ENCODE results near the gene OSBPL7.
A peak's percentile ranks its signal among the peaks of the same experiment; 100 is the strongest.

OSBPL7 gene

DNA sequence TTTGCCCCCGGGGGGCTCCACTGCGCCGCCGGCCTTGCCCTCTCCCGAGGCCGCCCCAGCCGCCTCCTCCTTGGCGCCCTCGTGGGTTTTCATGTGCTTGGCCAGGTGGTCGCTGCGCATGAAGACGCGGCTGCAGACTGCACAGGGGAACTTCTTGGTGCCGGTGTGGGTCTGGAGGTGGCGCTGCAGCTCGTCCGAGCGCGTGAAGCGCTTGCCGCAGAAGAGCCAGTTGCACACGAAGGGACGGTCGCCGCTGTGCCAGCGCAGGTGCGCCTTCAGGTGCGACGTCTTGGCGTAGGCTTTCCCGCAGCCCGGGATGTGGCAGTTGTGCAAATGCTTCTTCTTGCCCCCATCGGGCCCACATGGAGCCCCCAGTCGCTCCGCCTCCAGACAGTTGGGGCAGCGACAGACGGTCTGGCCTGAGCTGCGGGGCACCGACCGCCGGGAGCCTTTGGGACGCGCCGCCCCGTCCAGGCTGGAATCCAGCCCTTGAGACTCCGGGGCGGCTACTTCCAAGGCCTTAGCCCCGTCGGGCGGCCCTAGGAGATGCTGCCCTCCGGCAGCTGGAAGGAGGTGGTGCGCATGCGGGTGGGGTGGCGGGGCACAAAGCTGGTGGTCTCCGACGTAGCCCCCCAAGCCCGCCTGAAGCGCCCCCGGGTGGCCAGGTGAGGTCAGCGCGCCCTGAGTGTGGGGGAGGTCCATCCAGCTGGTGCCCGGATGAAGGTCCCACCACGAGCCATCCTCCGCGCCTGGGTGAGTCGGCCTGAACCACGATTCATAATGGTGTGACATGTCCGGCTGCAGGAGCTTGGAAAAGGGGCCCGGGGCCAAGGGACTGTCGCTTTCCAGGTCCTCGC is 26.0 kb upstream of the OSBPL7 start:
- peak in 2 of 4 experiments; percentile 31 to 61 for DNase-seq

DNA sequence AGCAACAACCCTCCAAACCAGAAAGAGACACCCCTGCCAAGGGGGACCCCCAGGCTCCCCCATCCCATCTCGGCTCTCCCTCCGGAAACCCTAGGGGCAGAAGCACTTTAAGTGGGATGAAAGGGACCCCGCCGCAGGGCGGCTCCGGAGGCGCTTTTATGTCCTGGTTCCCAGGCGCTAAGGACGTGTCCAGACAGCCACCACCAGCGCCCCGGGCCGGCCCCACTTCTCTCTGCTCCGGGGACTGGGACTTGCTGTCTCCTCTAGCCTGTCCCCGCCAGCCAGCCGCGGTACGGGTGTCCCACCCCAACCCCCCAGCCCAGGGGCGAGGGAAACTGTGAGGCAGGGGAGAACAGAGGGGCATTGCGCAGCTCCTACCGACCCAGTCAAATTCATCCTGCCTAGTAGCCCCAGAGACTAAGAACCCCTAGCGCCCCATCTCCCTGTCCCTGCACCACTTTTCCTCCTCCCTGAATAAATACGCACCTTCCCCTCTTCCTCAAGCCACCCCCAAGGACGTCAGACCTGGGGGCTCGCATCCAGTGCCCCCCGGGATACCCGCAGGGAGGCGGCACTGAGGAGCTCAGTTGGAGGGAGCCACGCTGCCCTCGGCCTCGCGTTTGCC is 25.2 kb upstream of the OSBPL7 start:
- no peak for DNase-seq

- DNase-seq = no peak
Measured at GRCh38 chr17:47845716-47846075, 24.1 kb upstream of the OSBPL7 start.

- peak in 2 of 4 experiments; percentile 37 to 43 for DNase-seq
Measured at GRCh38 chr17:47844814-47845715, 23.5 kb upstream of the OSBPL7 start.

- DNase-seq = no peak
Measured at GRCh38 chr17:47844227-47844626, 22.6 kb upstream of the OSBPL7 start.

- DNase-seq = no peak
Measured at GRCh38 chr17:47843391-47843730, 21.8 kb upstream of the OSBPL7 start.

DNA sequence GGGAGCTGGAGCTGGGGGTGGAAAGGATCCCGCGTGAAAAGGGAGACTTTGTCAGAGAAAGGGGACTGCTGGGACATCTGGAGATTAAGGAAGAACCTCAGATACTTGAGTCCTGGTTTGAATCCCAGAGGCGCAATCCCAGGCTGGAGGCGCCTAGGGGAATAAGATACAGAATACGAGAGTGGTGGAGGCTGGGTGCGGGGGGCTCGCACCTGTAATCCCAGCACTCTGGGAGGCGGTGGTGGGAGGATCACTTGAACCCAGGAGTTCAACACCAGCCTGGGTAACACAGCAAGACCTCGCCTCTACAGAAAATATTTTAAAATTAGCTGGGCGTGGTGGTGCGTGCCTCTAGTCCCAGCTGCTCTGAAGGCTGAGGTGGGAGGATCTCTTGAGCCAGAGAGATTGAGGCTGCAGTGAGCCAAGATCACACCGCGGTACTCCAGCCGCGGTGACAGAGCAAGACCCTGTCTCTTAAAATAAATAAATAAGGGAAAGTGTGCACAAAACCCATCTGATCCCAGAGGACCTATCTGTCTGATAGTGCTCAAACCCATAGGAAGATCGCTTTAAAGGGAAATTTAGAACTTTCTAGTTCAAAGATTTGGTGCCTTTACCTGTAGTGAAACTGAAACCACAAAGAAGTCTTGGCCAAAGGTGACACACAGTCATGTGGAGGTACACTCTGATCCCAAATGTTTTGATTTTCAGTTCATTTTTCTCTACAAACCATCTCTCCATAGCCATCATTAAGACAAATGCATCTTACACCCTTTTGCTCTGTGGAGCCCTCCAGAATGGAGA is 20.1 kb upstream of the OSBPL7 start:
- DNase-seq = no peak

DNA sequence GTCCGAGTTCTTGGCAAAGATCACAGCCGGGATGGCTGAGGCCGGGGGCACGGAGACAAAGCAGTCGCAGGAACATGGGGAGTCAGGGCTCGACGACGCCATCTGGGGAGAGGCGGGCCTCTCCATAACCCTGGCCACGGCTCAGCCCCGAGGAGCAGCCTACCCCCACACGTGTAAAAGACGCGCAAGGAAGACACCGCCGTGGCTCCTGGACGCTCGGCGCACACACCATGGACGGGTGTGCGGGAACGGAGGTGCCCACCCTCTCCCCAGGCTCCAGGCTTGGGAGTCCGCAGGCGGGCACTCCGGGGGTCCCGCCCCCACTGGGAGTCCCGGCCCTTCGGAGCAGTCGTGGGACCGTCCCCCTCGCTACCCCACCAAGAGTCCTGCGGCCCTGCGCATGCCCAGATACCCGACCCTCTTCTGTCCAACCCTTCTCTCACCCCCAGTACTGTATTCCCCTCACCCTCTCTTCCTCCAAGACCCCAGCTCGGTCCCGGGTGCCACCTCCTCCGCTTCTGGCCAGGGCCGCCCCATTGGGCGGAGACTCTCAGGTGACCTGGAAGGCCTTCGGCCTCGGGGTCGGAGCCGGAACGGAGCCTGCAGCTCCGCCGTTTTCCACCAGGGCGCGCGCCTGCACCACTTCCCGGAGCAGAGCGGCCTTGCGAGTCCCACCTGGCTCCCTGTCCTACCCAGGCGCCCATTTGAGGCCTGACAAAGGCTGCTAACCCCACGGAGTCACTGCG is 19.3 kb upstream of the OSBPL7 start, which contains the start of gene SCRN2:
Gene SCRN2, minus strand, starts transcription at position 532 of the 746 bp plus-strand sequence. Its CDS starts 430 bp downstream, at position 102.
- peak; percentile 86 to 94 (median 92) for DNase-seq

- DNase-seq = no peak
Measured at GRCh38 chr17:47840001-47840741, 18.6 kb upstream of the OSBPL7 start.

DNA sequence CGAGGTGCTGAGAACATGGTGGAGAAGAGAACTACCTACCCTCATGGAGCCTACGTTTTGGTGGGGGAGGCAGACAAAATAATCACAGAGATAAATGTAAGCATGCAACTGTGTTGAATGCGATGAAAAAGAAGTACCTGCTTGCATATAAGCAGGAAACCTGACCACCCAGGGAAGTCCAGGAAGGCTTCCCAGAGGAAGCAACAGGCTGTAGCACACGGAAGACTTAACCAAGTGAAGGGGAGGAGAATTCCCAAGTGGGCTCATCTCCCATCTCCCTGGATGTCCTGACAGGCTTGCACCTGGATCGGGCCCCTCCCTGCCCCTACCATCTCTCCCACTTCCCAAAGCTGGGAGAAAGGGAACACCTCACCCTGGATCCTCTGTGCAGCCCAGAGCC is 17.5 kb upstream of the OSBPL7 start:
- DNase-seq = no peak

DNA sequence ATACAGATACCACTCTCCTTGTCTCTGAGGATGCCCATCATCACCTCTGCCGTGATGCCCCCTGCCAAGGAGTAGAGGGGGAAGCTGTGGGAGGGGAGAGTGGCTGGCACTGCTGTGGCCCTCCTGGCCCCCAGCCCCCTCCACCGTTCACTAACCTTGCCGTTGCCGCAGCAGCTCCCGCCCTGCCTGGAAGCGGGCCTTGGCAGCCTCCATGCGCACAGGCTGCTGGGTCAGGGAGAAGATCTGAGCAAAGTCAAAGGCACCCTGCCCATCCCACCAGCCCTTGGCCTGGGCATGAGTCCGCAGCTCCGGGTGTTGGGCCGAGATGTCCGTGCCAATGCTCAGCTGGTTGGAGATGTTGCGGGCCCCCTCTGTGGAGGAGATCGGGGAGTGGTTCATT is 17.0 kb upstream of the OSBPL7 start:
- no peak for DNase-seq

DNA sequence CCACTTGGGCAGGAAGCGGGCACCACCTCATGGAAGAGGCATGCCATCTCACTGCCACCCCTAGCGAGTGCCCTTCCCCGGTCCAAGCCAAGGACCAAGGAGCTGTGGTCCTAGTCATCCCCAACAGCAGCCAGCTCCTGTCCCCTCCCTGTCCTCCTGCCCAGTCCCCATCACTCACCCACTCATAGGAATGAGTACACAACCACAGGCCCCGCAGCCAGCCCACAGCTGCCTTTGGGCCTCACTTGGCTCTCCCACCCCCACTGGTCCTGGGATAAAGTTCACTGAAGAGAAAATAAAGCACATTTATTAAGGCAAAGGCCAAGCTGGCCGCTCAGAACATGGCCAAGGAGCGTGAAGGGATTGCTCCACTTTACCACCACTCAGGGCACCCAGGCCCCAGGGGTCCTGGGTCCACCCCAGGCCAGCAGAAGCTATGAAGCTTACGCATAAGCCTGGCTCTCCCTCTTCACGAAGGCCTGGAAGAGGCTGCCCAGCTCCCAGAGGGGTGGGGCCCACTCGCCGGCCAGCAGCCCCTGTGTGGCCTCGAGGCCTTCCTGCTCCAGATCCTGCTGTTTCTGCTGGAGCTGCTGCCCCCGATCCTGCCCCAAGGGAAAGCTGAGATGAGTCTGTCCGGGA is 15.9 kb upstream of the OSBPL7 start:
- DNase-seq = no peak

- no peak for DNase-seq
Measured at GRCh38 chr17:47836601-47837000, 15.0 kb upstream of the OSBPL7 start.

- DNase-seq = peak in 1 of 4 experiments; percentile 20
Measured at GRCh38 chr17:47834756-47835155, 13.2 kb upstream of the OSBPL7 start.

DNA sequence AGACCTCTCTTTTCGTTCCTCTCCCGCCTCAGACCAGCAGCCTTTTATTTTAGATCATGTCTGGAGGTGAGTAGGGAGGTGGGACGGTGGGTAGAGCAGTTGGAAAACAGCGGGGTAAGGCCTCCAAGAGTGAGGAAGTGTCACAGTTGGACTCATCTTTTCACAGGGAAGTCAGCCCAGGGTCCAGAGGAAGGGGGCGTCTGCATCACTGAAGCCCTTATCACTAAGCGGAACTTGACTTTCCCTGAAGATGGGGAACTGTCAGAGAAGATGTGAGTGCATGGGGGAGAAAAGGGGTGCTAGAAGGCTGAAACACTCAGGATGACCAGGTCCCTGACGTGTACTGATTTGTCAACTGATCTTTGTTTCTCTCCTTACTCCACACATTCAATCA is 10.3 kb upstream of the OSBPL7 start:
- peak; percentile 76 to 90 (median 80) for DNase-seq

DNA sequence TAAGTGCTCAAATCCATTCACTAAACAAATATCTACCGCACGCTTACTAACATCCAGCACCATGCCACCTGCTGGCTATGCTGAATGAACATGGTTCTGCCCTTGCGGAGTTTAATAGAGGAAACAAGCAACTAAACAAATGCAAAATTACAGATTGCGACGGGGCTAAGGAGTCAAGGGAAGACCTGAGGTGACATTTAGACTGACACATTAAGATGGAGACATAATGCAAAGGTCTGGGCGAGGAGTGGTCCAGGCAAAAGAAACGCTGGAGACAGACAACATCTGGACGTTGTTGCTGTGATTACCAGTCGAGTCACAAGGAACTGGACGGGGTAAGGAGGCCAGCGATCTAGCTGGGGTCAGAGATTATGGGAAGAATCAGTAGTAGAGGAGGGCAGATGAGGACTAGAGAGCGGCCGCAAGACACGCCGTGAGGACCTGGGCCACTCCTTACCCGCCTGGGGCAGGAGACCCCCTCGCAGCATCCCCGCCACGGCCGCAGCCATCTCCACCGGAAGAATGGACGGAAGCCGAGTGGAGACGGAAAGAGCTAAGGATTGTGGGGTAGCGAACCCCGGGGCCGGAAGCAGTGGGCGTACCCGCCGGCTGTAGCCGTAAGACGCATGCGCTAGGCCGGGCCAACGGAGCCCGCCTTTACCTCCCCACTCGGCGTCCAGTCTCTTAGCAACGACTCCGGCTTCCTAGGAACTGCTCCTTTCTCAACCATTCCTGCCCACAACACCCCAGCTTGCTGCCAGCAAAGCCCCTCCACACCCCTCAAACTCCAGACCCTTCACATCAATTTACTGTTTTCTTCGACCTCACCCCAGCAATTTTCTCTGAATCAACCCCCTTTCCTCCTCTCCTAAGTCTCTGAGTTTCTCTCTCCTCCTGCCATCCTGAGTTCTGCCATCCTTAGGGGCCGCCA is 9.7 kb upstream of the OSBPL7 start, which contains the start of the genes LRRC46 and MRPL10:
Gene LRRC46, plus strand, starts transcription at position 668 of the 931 bp plus-strand sequence. CDS start 320 bp downstream, outside the sequence.
Gene MRPL10, minus strand, starts transcription at position 539 of the 931 bp plus-strand sequence. Its CDS starts 30 bp downstream, at position 509.
- peak; percentile 94 to 97 (median 96) for DNase-seq

- no peak for DNase-seq
Measured at GRCh38 chr17:47830396-47831002, 8.9 kb upstream of the OSBPL7 start.

DNA sequence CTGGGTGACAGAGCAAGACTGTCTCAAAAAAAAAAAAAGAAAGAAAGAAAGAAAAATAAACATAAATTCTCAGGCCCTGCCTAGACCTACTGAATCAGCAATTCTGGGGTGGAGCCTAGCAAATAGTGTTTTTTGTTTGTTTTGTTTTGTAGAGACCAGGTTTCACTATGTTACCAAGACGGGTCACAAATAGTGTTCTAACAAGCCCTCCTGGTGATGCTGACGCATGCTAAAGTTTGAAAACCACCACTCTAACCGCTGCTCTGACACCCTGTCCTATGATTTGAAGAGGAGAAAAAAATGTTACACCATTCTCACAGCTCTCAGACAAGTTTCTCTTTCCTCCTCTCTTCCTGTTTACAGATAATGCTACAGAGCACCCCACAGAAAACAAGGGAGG is 8.3 kb upstream of the OSBPL7 start:
- no peak for DNase-seq

Measured in suppressor macrophage (primary cell).